Measurements from ENCODE around the gene IGLON5. TPM values are rescaled to one million over a fixed set of nuclear protein-coding genes. Genes with fewer than 3 reads are reported as not detected.
A peak's percentile ranks its signal among the peaks of the same experiment; 100 is the strongest.

Gene IGLON5
- total RNA-seq, 1 experiment from 2014 or later = 41.2 TPM

- H3K27ac Mint-ChIP-seq = peak overlapping the region; percentile 79; the same call in 1 of the 2 replicates
- H3K36me3 Mint-ChIP-seq = no peaks in the 10 kb centered on the region
- CTCF ChIA-PET = interaction anchor here (1.5 kb wide), 1 partner anchor 15 kb away, joined by 4 read pairs; the partner anchor contains the start of gene C19orf84
- H3K27me3 Mint-ChIP-seq (ENCODE audit: low read depth) = peaks cover 30% of the 10 kb centered on the region
- peaks cover 7% of the 10 kb centered on the region for H3K9me3 Mint-ChIP-seq
- peaks cover 3% of the 10 kb centered on the region for H3K4me1 Mint-ChIP-seq
- ATAC-seq (no peak), DNase-seq (ENCODE audit: low spot score) (no peak)
- TF ChIP-seq ETV6 (CRISPR knock-in tag; IDR thresholded peaks at IDR 0.05) = no peak
- POLR2A ChIA-PET = no interaction called here
- no peak overlapping the region for H3K4me3 Mint-ChIP-seq
Measured at GRCh38 chr19:51375504-51376221, 64.2 kb downstream of the IGLON5 start.

- no peak for DNase-seq (ENCODE audit: low spot score)
- TF ChIP-seq ZNF512 (CRISPR knock-in tag; IDR thresholded peaks at IDR 0.05; ENCODE audit: borderline replicate concordance) (no peak), ZNF263 (CRISPR knock-in tag; IDR thresholded peaks at IDR 0.05; ENCODE audit: low read depth) (no peak), JAZF1 (CRISPR knock-in tag; IDR thresholded peaks at IDR 0.05) (no peak), JUN (CRISPR knock-in tag; IDR thresholded peaks at IDR 0.05) (no peak), MYBL2 (CRISPR knock-in tag; IDR thresholded peaks at IDR 0.05) (no peak), MLX (CRISPR knock-in tag; IDR thresholded peaks at IDR 0.05) (no peak), ZNF232 (CRISPR knock-in tag; IDR thresholded peaks at IDR 0.05) (no peak), SMAD4 (CRISPR knock-in tag; IDR thresholded peaks at IDR 0.05) (no peak), ELF4 (CRISPR knock-in tag; IDR thresholded peaks at IDR 0.05; ENCODE audit: low read depth) (no peak), FOXP1 (CRISPR knock-in tag; IDR thresholded peaks at IDR 0.05; ENCODE audit: borderline replicate concordance) (no peak), ZNF532 (CRISPR knock-in tag; IDR thresholded peaks at IDR 0.05; ENCODE audit: borderline replicate concordance) (no peak), ETV6 (CRISPR knock-in tag; IDR thresholded peaks at IDR 0.05) (no peak), IRF1 (CRISPR knock-in tag; IDR thresholded peaks at IDR 0.05) (no peak)
- Mint-ChIP-seq H3K4me1 (peaks cover 3% of the 10 kb centered on the region), H3K36me3 (peaks cover 7% of the 10 kb centered on the region; the same call in 1 of the 2 replicates), H3K4me3 (no peak overlapping the region), H3K27me3 (ENCODE audit: low read depth) (peaks cover 22% of the 10 kb centered on the region), H3K27ac (no peak overlapping the region), H3K9me3 (peaks cover 23% of the 10 kb centered on the region)
- ATAC-seq = no peak
- ChIA-PET CTCF (no interaction called here), POLR2A (no interaction called here)
Measured at GRCh38 chr19:51377422-51377821, 66.0 kb downstream of the IGLON5 start.

- peaks cover under 1% of the 10 kb centered on the region for H3K4me1 Mint-ChIP-seq
- no peak for DNase-seq (ENCODE audit: low spot score)
- no peak overlapping the region for H3K27ac Mint-ChIP-seq
- peaks cover 12% of the 10 kb centered on the region for H3K27me3 Mint-ChIP-seq (ENCODE audit: low read depth)
- peaks cover 26% of the 10 kb centered on the region for H3K9me3 Mint-ChIP-seq
- peaks cover 7% of the 10 kb centered on the region; the same call in 1 of the 2 replicates for H3K36me3 Mint-ChIP-seq
- no peak overlapping the region for H3K4me3 Mint-ChIP-seq
- POLR2A ChIA-PET = no interaction called here
- no peak for ATAC-seq
- CTCF ChIA-PET = no interaction called here
- TF ChIP-seq ETV6 (CRISPR knock-in tag; IDR thresholded peaks at IDR 0.05) (no peak), ZNF396 (CRISPR knock-in tag; IDR thresholded peaks at IDR 0.05; ENCODE audit: borderline replicate concordance) (no peak), SMAD3 (CRISPR knock-in tag; IDR thresholded peaks at IDR 0.05; ENCODE audit: borderline replicate concordance) (no peak), ZSCAN18 (CRISPR knock-in tag; IDR thresholded peaks at IDR 0.05) (no peak), NFE2L1 (CRISPR knock-in tag; IDR thresholded peaks at IDR 0.05) (no peak), SOX15 (CRISPR knock-in tag; IDR thresholded peaks at IDR 0.05) (no peak), ATF2 (CRISPR knock-in tag; IDR thresholded peaks at IDR 0.05; ENCODE audit: borderline replicate concordance, low read depth) (no peak), FOXP1 (CRISPR knock-in tag; IDR thresholded peaks at IDR 0.05; ENCODE audit: borderline replicate concordance) (no peak), PRRX2 (CRISPR knock-in tag; IDR thresholded peaks at IDR 0.05) (no peak)
Measured at GRCh38 chr19:51380379-51380778, 68.9 kb downstream of the IGLON5 start.

All from WTC11 (cell line).